ENCODE data around the gene LDLRAD1.
"Not testable (repeated sequence)": the region's sequence is repeated elsewhere in the genome, so short reads cannot be mapped to it uniquely, and the experiment has no call there.

The LDLRAD1 gene

DNA sequence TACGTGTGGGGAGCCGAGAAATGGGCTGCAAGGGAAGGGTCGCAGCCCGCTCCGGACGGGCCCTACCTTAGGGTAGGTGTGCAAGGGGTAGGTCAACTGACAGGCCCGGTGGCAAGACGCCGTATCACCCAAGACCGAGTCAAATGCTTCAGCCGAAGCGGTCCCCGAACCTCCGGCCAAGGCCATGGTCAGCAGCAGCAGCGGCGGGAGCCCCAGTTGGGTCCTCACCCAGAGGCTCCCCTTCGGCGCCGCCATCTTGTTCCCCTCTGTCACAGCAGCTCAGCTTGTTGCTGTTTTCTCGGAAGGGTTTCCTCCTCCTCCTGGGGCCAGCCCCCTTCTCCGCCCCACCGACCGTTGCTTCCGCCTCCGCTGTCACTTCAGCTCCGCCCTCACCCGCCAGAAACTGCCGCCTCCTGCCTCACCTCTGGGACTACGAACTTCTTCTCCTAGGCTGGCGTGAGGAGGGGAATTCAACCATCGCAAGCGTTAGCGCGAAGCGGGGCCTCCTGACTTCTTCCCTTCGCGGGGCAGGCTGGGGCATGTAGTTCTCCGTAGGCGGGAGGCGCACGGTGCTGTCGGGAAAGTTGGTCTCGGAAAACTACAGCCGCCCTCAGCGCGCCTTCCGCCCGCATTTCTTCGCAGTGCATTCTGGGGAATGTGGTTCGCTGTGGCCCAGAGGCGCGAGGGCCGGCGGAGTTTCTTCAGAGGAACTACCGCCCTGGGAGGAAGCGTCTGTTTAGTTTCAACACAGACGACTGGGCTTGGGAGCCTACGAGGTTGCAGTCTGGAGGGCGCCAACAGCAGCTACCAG, 35.2 kb upstream of the LDLRAD1 start, which contains the start of the genes TCEANC2 and TMEM59:
TCEANC2 (plus strand) TSS at position 675 of the 811 bp plus-strand sequence. CDS start 815 bp downstream, outside the sequence.
TMEM59 (minus strand) TSS at position 271 of the 811 bp plus-strand sequence; CDS start at position 255, 16 bp downstream.
- H3K79me2 ChIP-seq (ENCODE audit: insufficient read depth, low read depth): peaks cover 46% of the 10 kb centered on the region

DNA sequence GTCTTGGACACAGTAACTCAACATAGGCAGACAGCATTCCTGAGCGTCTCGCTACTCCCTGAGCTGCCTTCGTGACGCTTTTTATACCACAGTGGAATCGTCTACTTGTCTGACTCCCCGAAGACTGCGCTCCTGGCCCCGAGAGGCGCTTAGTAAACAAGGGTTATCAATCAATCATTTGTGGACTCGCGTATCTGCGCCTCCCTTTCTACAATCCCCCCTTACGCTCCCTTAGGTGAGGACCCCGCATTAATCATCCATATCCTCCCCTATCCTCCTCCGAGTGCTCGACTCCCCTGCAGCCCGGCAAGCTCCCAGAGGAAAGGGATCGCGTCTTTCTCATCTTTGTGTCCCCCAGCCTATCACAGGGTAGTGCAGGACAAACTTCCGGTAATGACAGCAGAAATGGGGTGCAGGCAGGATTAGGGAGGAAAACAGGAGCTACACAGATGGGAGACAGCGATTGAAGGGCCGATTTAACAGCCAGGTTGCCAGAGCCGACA, 34.5 kb upstream of the LDLRAD1 start:
- Histone ChIP-seq H3K36me3 (ENCODE audit: insufficient read depth) (no peaks in the 10 kb centered on the region), H2AFZ (ENCODE audit: low read depth) (peak overlapping the region; percentile 68), H3K27ac (peak overlapping the region; percentile 67), H3K4me2 (peak overlapping the region; percentile 64), H3K9ac (peak overlapping the region; percentile 86), H4K20me1 (ENCODE audit: insufficient read depth) (peaks cover 5% of the 10 kb centered on the region; the same call in 1 of the 2 replicates), H3K4me3 (IDR thresholded peaks at IDR 0.05; ENCODE audit: insufficient read depth, low read depth, low read length) (peak overlapping the region; percentile 98), H3K27me3 (ENCODE audit: insufficient read depth, low read depth) (no peaks in the 10 kb centered on the region), H3K79me2 (ENCODE audit: insufficient read depth, low read depth) (peaks cover 53% of the 10 kb centered on the region), H3K4me1 (ENCODE audit: low read depth, poor library complexity, severe bottlenecking) (peaks cover 34% of the 10 kb centered on the region)
- TF ChIP-seq, protein P1, sequence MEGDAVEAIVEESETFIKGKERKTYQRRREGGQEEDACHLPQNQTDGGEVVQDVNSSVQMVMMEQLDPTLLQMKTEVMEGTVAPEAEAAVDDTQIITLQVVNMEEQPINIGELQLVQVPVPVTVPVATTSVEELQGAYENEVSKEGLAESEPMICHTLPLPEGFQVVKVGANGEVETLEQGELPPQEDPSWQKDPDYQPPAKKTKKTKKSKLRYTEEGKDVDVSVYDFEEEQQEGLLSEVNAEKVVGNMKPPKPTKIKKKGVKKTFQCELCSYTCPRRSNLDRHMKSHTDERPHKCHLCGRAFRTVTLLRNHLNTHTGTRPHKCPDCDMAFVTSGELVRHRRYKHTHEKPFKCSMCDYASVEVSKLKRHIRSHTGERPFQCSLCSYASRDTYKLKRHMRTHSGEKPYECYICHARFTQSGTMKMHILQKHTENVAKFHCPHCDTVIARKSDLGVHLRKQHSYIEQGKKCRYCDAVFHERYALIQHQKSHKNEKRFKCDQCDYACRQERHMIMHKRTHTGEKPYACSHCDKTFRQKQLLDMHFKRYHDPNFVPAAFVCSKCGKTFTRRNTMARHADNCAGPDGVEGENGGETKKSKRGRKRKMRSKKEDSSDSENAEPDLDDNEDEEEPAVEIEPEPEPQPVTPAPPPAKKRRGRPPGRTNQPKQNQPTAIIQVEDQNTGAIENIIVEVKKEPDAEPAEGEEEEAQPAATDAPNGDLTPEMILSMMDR (conservative IDR thresholded peaks at IDR 0.05; ENCODE audit: low read depth, low read length): no peak; the same call in 1 of the 2 replicates

More for the DNA sequence above, 35.2 kb upstream of the LDLRAD1 start, which contains the start of the genes TCEANC2 and TMEM59:
- no peaks in the 10 kb centered on the region for H3K27me3 ChIP-seq (ENCODE audit: insufficient read depth, low read depth)
- TF ChIP-seq, protein P1 (conservative IDR thresholded peaks at IDR 0.05; ENCODE audit: low read depth, low read length): no peak
- peak within 1 kb of the TSS; percentile 67 for H3K27ac ChIP-seq
- H4K20me1 ChIP-seq (ENCODE audit: insufficient read depth): peaks cover 1% of the 10 kb centered on the region; the same call in 1 of the 2 replicates
- peak within 1 kb of the TSS; percentile 80 for H2AFZ ChIP-seq (ENCODE audit: low read depth)
- peaks cover 28% of the 10 kb centered on the region for H3K4me1 ChIP-seq (ENCODE audit: low read depth, poor library complexity, severe bottlenecking)
- peak within 1 kb of the TSS; percentile 64 for H3K4me2 ChIP-seq
- H3K9ac ChIP-seq: peak within 1 kb of the TSS; percentile 86
- no peaks in the 10 kb centered on the region for H3K36me3 ChIP-seq (ENCODE audit: insufficient read depth)
- H3K4me3 ChIP-seq (IDR thresholded peaks at IDR 0.05; ENCODE audit: insufficient read depth, low read depth, low read length): peak within 1 kb of the TSS; percentile 98

DNA sequence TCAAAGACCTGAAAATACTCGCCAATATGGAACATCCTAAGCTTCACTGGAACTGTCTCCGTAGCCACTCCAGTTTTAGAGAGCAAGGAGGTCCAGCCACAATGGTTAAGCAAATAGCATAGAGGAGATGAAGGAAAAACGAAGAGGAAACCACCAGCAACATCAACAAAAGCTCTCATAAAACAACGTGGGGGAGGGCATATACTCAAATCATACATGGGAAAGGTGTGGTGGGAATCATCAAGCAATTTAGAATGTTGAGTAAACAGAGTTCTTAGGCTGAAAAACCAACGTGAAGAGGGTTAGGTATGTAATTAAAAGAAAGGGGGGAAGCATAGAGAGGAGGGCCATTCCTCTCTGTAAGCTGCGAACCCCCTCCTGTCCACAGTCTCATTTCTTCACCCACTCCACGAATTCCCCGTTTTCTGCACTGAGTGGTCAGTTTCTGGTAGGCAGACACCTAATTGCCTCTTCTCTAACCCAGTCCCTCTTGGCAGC, 34.0 kb upstream of the LDLRAD1 start:
- peak overlapping the region; percentile 67; the same call in 1 of the 2 replicates for H3K27ac ChIP-seq
- peak overlapping the region; percentile 98 for H3K4me3 ChIP-seq (IDR thresholded peaks at IDR 0.05; ENCODE audit: insufficient read depth, low read depth, low read length)
- peak overlapping the region; percentile 68 for H2AFZ ChIP-seq (ENCODE audit: low read depth)
- H3K36me3 ChIP-seq (ENCODE audit: insufficient read depth): no peaks in the 10 kb centered on the region
- TF ChIP-seq, protein P1 (conservative IDR thresholded peaks at IDR 0.05; ENCODE audit: low read depth, low read length): no peak
- peaks cover 58% of the 10 kb centered on the region for H3K79me2 ChIP-seq (ENCODE audit: insufficient read depth, low read depth)
- H4K20me1 ChIP-seq (ENCODE audit: insufficient read depth): peaks cover 5% of the 10 kb centered on the region; the same call in 1 of the 2 replicates
- H3K4me1 ChIP-seq (ENCODE audit: low read depth, poor library complexity, severe bottlenecking): peaks cover 39% of the 10 kb centered on the region
- H3K27me3 ChIP-seq (ENCODE audit: insufficient read depth, low read depth): no peaks in the 10 kb centered on the region
- H3K9ac ChIP-seq: peak overlapping the region; percentile 86; the same call in 1 of the 2 replicates
- peak overlapping the region; percentile 64 for H3K4me2 ChIP-seq

DNA sequence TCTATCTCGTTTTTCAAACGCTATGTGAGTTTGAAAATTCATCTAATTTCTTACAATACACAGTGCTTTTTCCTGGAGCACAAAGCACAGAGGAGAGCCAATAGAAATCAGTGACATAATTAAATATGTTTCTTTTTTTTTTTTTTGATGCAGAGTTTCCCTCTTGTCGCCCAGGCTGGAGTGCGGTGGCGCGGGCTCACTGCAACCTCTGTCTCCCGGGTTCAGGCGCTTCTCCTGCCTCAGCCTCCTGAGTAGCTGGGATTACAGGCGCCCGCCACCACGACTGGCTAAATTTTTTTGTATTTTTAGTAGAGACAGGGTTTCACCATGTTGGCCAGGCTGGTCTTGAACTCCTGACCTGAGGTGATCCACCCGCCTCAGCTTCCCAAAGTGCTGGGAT, 32.4 kb upstream of the LDLRAD1 start:
- not testable (repeated sequence) for H3K4me2 ChIP-seq; H3K4me3 ChIP-seq (IDR thresholded peaks at IDR 0.05; ENCODE audit: insufficient read depth, low read depth, low read length); H2AFZ ChIP-seq (ENCODE audit: low read depth); H3K36me3 ChIP-seq (ENCODE audit: insufficient read depth); H3K27ac ChIP-seq; H3K9ac ChIP-seq; H4K20me1 ChIP-seq (ENCODE audit: insufficient read depth); H3K27me3 ChIP-seq (ENCODE audit: insufficient read depth, low read depth)
- Histone ChIP-seq H3K4me1 (ENCODE audit: low read depth, poor library complexity, severe bottlenecking) (peaks cover 39% of the 10 kb centered on the region), H3K79me2 (ENCODE audit: insufficient read depth, low read depth) (peaks cover 67% of the 10 kb centered on the region)
